ENCODE data around the gene NLRC4.

- no peak for TF ChIP-seq POLR2A (IDR thresholded peaks at IDR 0.05)
- TF ChIP-seq CTCF (IDR thresholded peaks at IDR 0.05), result no peak
These were observed 22.4 kb downstream of the NLRC4 start for GRCh38 chr2:32242331-32242730.
